Measurements from ENCODE around the gene SCRN1. TPM values are rescaled to one million over a fixed set of nuclear protein-coding genes. Genes with fewer than 3 reads are reported as not detected.

SCRN1 gene
- total RNA-seq, 4 donors from 2014 or later: 1.8 to 3.8 (median 2.7) TPM

DNA sequence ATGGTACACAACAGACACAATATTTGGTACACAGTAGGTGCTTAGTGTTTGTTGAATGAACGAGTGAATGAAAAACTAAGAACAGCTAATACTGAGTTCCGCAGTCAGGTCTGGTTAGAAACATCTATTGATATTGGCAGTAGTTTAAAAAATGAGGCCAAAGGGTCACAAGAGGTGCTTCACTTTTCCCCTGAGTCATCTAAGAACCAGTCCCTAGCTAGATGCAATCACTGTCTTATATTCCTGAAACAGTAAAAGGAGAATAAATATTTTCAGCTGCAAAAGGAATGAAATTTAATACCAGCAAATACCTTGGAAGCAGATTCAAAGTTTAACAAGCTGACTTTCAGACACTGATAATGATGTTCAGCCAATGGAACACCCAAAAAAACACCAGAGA lies 54.5 kb downstream of the SCRN1 start:
- no peaks in the 10 kb centered on the region for H3K36me3 ChIP-seq
- ATAC-seq: no peak
- no peak for DNase-seq
- no peaks in the 10 kb centered on the region for H3K4me1 ChIP-seq
- intact Hi-C loops (cut with DNase I; ENCODE audit: low total_unique reads): no loop called here
- no peak overlapping the region for H3K4me3 ChIP-seq
- no peaks in the 10 kb centered on the region for H3K9me3 ChIP-seq
- no peaks in the 10 kb centered on the region for H3K27me3 ChIP-seq
- TF ChIP-seq CTCF (IDR thresholded peaks at IDR 0.05 in 4 of 5, conservative IDR thresholded peaks at IDR 0.05 in 1 of 5): no peak
- no peak for TF ChIP-seq POLR2A (IDR thresholded peaks at IDR 0.05)
- in situ Hi-C loops (cut with MboI; ENCODE audit: low sequenced_read_pairs in 4 of 4): no loop called here
- no peak overlapping the region for H3K27ac ChIP-seq

- Histone ChIP-seq H3K27me3 (no peaks in the 10 kb centered on the region), H3K36me3 (no peaks in the 10 kb centered on the region), H3K4me1 (no peaks in the 10 kb centered on the region), H3K9me3 (no peaks in the 10 kb centered on the region), H3K4me3 (no peak overlapping the region), H3K27ac (no peak overlapping the region)
- TF ChIP-seq POLR2A (IDR thresholded peaks at IDR 0.05): no peak
- TF ChIP-seq CTCF (IDR thresholded peaks at IDR 0.05 in 4 of 5, conservative IDR thresholded peaks at IDR 0.05 in 1 of 5): no peak
- in situ Hi-C loops (cut with MboI; ENCODE audit: low sequenced_read_pairs in 4 of 4): no loop called here
- DNase-seq: no peak
- no peak for ATAC-seq
- intact Hi-C loops (cut with DNase I; ENCODE audit: low total_unique reads): loop anchor here (10.0 kb wide), 1 partner anchor 136 kb away; no protein-coding TSS in a partner anchor
Measured at GRCh38 chr7:29929018-29929807, 60.4 kb downstream of the SCRN1 start.

GRCh38 chr7:29926741-29927140 lies 62.9 kb downstream of the SCRN1 start:
- in situ Hi-C loops (cut with MboI; ENCODE audit: low sequenced_read_pairs in 4 of 4): no loop called here
- DNase-seq: no peak

GRCh38 chr7:29926216-29926615 lies 63.4 kb downstream of the SCRN1 start:
- no peaks in the 10 kb centered on the region for H3K4me1 ChIP-seq
- H3K27me3 ChIP-seq: no peaks in the 10 kb centered on the region
- no peak overlapping the region for H3K27ac ChIP-seq
- TF ChIP-seq POLR2A (IDR thresholded peaks at IDR 0.05) (no peak), CTCF (IDR thresholded peaks at IDR 0.05 in 4 of 5, conservative IDR thresholded peaks at IDR 0.05 in 1 of 5) (no peak)
- in situ Hi-C loops (cut with MboI; ENCODE audit: low sequenced_read_pairs in 4 of 4) (no loop called here), intact Hi-C loops (cut with DNase I; ENCODE audit: low total_unique reads) (loop anchor here (10.0 kb wide), 1 partner anchor 139 kb away; no protein-coding TSS in a partner anchor)
- no peak for ATAC-seq
- DNase-seq: no peak
- no peak overlapping the region for H3K4me3 ChIP-seq
- H3K9me3 ChIP-seq: no peaks in the 10 kb centered on the region
- no peaks in the 10 kb centered on the region for H3K36me3 ChIP-seq

More at GRCh38 chr7:29926741-29927140, 62.9 kb downstream of the SCRN1 start:
- no peak for ATAC-seq
- Histone ChIP-seq H3K9me3 (no peaks in the 10 kb centered on the region), H3K27me3 (no peaks in the 10 kb centered on the region), H3K4me3 (no peak overlapping the region), H3K27ac (no peak overlapping the region), H3K36me3 (no peaks in the 10 kb centered on the region), H3K4me1 (no peaks in the 10 kb centered on the region)
- TF ChIP-seq POLR2A (IDR thresholded peaks at IDR 0.05) (no peak), CTCF (IDR thresholded peaks at IDR 0.05 in 4 of 5, conservative IDR thresholded peaks at IDR 0.05 in 1 of 5) (no peak)
- intact Hi-C loops (cut with DNase I; ENCODE audit: low total_unique reads): loop anchor here (10.0 kb wide), 1 partner anchor 138 kb away; no protein-coding TSS in a partner anchor
